RWPE2 (cell line): ENCODE results near the gene METTL26.
A peak's percentile ranks its signal among the peaks of the same experiment; 100 is the strongest.

ENCODE experiments used
- ATAC-seq: fragments of 200-7000 bp; cut with Tn5 transposase; 3 replicates; pipeline ENCODE4 v1.9.1; 2021; ENCODE audit warnings: low read depth
- DNase-seq: peaks from one replicate; pipeline ENCODE4 v3.0.0-alpha.2; 2020; ENCODE audit warnings: low spot score
- H3K27ac ChIP-seq: fragments of 450-650 bp; 2 replicates; pipeline ENCODE4 v1.5.1; 2017; ENCODE audit warnings: mild to moderate bottlenecking; ENCODE audit not compliant: poor library complexity, severe bottlenecking
- H3K27me3 ChIP-seq: fragments of 250-450 bp; sonication (Bioruptor Pico); 2 replicates; pipeline ENCODE4 v1.5.1; 2021; ENCODE audit warnings: mild to moderate bottlenecking, moderate library complexity; ENCODE audit not compliant: insufficient read depth, poor library complexity, severe bottlenecking
- H3K36me3 ChIP-seq: fragments of 250-450 bp; sonication (Bioruptor Pico); 2 replicates; pipeline ENCODE4 v1.5.1; 2020; ENCODE audit warnings: low read depth, mild to moderate bottlenecking, moderate library complexity
- H3K4me1 ChIP-seq: fragments of 250-450 bp; sonication (Bioruptor Pico); 2 replicates; pipeline ENCODE4 v1.5.1; 2021; ENCODE audit warnings: mild to moderate bottlenecking, moderate library complexity; ENCODE audit not compliant: insufficient read depth, poor library complexity, severe bottlenecking
- H3K4me3 ChIP-seq: fragments of 250-450 bp; sonication (Bioruptor Pico); 2 replicates; pipeline ENCODE4 v1.5.1; 2021; ENCODE audit warnings: mild to moderate bottlenecking, moderate library complexity; ENCODE audit not compliant: severe bottlenecking
- H3K9me3 ChIP-seq: fragments of 250-450 bp; sonication (Bioruptor Pico); 2 replicates; pipeline ENCODE4 v1.5.1; 2021; ENCODE audit warnings: mild to moderate bottlenecking, moderate library complexity; ENCODE audit not compliant: severe bottlenecking
- TF ChIP-seq, protein P1 (sequence below): fragments of 450-650 bp; IDR thresholded peaks from one replicate; pipeline ENCODE4 v1.5.1; 2017; ENCODE audit warnings: mild to moderate bottlenecking, moderate library complexity; ENCODE audit not compliant: poor library complexity, severe bottlenecking

The METTL26 gene

DNA sequence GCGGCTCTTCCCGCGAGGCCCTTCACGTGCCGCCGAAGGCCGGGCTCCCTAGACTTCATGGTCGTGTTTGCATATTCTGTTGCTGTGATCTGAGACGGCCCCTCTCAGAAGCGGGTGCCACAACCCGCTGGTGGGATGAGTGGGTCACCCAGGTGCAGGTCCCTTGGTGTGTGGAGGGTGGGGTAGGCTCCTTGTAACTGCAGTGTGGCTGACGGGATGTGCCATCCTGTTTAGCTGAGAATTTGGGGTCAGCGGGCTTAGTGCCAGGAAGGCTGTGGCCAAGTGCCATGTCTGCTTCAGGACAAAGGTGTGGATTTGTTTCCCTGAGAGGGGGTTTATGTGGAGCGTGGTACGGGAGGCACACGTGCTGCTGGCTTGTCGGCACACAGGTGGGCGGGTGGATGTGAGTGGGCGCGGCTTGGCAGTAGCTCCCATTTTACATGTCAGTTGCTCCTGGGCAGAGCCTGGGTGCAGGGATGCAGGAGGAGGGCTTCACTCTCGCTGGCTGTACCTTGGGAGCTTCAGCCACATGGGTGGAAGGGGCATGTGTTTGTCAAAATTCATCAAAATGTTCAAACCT lies 14.5 kb downstream of the METTL26 start:
- TF ChIP-seq, protein P1, sequence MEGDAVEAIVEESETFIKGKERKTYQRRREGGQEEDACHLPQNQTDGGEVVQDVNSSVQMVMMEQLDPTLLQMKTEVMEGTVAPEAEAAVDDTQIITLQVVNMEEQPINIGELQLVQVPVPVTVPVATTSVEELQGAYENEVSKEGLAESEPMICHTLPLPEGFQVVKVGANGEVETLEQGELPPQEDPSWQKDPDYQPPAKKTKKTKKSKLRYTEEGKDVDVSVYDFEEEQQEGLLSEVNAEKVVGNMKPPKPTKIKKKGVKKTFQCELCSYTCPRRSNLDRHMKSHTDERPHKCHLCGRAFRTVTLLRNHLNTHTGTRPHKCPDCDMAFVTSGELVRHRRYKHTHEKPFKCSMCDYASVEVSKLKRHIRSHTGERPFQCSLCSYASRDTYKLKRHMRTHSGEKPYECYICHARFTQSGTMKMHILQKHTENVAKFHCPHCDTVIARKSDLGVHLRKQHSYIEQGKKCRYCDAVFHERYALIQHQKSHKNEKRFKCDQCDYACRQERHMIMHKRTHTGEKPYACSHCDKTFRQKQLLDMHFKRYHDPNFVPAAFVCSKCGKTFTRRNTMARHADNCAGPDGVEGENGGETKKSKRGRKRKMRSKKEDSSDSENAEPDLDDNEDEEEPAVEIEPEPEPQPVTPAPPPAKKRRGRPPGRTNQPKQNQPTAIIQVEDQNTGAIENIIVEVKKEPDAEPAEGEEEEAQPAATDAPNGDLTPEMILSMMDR = no peak
- Histone ChIP-seq H3K27ac (peak overlapping the region; percentile 48), H3K4me3 (no peak overlapping the region), H3K4me1 (peaks cover 17% of the 10 kb centered on the region), H3K27me3 (no peaks in the 10 kb centered on the region), H3K36me3 (peaks cover 4% of the 10 kb centered on the region; the same call in 1 of the 2 replicates), H3K9me3 (no peaks in the 10 kb centered on the region)
- DNase-seq = no peak
- peak; percentile 28 for ATAC-seq

DNA sequence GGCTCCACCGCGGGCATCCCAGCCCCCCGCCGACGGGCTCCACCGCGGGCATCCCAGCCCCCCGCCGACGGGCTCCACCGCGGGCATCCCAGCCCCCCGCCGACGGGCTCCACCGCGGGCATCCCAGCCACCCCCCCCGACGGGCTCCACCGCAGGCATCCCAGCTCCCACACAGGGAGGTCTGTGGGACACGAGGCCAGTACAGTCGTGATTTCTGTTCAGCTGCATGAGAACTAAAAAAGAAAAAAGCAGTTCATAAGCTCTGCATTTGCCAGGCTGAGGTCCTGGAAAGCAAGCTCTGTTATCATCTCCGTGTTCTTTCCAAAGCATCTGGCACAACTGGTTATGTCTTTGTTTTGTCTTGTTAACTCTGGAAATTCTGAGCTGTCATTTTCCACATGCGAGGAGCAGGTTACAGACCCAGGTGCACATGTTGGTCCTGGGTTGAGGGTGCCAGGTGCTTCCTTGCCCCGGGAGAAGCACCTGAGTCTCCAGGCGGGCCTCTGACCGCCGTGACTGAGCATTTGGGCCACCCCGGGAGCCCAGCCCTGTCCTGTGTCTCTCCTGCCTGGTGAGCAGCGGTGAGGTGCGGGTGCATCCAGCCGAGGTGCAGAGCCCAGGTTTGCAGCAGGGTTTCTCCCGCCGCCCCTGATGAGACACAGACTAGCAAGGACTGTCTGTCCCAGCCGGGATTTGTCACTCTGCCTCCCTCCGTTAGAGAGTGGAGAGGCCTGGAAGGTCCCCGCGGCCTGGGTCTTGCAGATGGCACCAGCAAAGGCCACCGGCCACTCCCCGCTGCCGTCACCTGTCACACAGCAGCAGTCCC lies 15.2 kb downstream of the METTL26 start:
- peaks cover 14% of the 10 kb centered on the region for H3K4me1 ChIP-seq
- H3K27ac ChIP-seq = peak overlapping the region; percentile 48
- TF ChIP-seq, protein P1 = no peak

DNA sequence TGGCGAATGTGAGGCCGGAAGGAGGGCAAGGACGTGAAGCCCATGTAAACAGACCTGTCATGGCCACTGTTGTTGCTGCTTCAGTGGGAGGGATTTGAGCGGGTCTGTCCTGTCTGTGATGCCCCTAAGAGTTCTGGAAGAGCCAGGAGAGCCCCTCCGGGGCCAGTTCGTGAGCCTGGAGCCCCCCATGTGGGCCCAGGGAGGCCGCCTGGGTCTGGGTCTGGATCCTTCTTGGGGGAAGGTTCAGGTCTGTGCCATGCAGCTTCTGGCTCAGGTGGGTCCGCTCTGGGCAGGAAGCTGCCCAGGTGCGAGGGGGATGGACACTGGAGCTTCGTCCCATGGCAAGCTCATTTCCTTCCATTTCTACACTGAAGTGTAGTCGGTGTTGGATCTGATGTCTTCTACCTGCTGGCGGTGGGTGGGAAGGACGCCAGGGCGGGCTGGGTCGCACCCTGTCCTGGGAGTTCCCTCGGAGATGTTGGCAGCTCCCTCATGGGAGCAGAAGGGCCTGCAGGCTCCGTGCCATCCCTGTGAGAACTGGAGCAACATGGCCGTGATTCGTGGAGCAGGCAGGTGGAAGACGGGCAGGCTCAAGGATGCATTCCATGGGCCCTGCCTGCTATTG lies 16.5 kb downstream of the METTL26 start:
- Histone ChIP-seq H3K4me3 (no peak overlapping the region), H3K36me3 (no peaks in the 10 kb centered on the region), H3K4me1 (peaks cover 14% of the 10 kb centered on the region), H3K9me3 (no peaks in the 10 kb centered on the region), H3K27me3 (no peaks in the 10 kb centered on the region), H3K27ac (no peak overlapping the region)
- DNase-seq (no peak), ATAC-seq (no peak)
- TF ChIP-seq, protein P1 = no peak

More for the DNA sequence above, 15.2 kb downstream of the METTL26 start:
- H3K4me3 ChIP-seq = no peak overlapping the region
- ATAC-seq = no peak
- no peaks in the 10 kb centered on the region for H3K36me3 ChIP-seq
- no peak for DNase-seq
- no peaks in the 10 kb centered on the region for H3K27me3 ChIP-seq
- H3K9me3 ChIP-seq = no peaks in the 10 kb centered on the region

DNA sequence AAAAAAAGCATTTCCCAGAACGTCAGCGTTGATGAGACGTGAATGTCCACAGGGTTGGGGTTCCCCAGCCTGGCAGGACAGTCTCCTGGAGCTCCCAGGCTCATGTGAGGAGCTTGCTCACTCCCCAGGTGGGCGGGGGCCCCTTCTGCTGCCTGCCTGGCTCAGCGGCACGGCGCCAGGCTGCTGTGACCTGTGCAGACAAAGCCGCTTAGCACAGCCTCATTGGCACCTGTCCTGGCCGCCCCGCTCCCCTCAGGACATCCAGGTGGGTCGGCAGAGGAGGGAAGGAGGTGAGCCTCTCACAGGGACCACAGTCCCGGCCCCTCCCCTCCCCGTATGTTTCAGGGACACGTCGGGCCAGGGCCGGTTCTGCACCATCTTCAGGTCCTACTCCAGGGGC lies 18.2 kb downstream of the METTL26 start:
- no peaks in the 10 kb centered on the region for H3K36me3 ChIP-seq
- no peaks in the 10 kb centered on the region for H3K27me3 ChIP-seq
- no peak for ATAC-seq
- no peak overlapping the region for H3K4me3 ChIP-seq
- H3K9me3 ChIP-seq = no peaks in the 10 kb centered on the region
- no peak overlapping the region for H3K27ac ChIP-seq
- TF ChIP-seq, protein P1 = no peak
- no peak for DNase-seq
- H3K4me1 ChIP-seq = peaks cover 13% of the 10 kb centered on the region
